NCI-H2196 treated with DMSO at 0.1 percent for 48 hours (cell line): ENCODE data around the gene ZNF652.
"Not testable (repeated sequence)": the region's sequence is repeated elsewhere in the genome, so short reads cannot be mapped to it uniquely, and the experiment has no call there.

Experiments used
- DNase-seq: peaks from one replicate; lab custom pipeline; 2025; ENCODE audit not compliant: unreplicated experiment; lab: John Stamatoyannopoulos, UW

Gene ZNF652

DNA sequence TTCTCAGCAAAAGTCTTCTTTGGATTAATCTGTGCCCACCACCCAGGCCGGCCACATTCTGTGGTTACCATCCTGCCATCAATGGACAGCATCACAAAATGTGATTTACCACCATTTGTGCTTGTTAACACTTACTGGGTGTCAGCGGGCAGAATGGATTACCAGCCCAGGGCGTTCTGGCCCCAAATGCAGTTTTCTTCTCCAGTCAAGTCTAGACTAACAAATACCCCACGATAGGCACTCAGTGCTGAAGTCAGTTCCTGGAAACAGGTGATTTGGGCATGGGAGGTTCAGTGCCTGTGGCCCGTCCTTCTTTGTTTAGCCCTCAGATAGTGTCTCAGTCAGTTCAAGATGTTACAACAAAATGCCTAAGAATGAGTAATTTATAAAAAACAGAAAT is 92.7 kb downstream of the ZNF652 start:
- no peak for DNase-seq

DNA sequence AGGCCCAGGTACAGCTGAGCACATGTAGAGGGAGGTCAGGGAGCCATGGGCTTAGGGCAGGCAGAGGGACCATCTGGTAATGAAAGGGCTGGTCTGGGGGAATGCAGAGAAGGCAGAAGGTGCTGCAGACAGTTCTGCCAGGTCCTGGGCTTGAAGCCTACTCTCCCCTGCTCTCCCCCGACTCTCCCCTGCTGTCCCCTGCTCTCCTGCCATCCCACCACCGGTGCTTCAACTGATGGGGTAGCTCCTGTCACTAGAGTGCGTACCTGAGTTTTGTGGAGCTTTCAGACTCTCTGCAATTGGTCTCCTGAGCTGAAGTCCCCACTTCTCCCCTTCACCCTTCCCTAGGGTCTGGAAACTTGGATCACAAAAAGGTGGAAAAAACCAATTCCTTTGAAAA is 94.1 kb downstream of the ZNF652 start:
- no peak for DNase-seq

GRCh38 chr17:49266233-49266632 is 95.8 kb downstream of the ZNF652 start:
- DNase-seq, result no peak

DNA sequence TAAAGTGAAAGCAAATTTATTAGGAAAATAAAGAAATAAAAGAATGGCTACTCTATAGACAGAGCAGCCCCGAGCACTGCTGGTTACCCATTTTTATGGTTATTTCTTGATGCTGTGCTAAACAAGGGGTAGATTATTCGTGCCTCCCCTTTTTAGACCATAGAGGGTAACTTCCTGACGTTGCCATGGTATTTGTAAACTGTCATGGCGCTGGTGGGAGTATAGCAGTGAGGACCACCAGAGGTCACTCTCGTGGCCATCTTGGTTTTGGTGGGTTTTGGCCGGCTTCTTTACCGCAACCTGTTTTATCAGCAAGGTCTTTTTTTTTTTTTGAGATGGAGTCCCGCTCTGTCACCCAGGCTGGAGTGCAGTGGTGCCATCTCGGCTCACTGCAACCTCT is 100.5 kb downstream of the ZNF652 start:
- not testable (repeated sequence) for DNase-seq

DNA sequence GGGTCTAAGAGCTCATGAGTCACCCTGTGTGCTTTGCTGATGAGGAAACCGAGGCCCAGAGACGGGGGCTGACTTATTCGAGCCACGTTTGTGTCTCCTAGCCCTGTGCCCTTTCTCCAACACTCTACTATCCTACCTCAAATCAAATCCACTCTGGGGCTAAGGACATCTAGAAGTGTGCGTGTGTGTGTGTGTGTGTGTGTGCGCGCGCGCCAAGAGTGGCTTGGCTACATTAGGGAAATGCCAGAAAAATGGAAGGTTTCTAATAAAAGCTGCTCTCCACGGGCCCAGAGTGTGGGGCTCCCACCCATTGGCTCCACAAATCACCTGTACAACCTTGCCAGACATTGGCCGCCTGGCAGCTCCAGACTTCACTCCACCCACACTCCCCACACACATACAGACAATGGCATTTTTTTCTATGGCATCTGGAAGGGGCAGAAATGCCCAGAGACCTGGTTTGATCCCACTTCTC is 101.2 kb downstream of the ZNF652 start:
- no peak for DNase-seq

GRCh38 chr17:49260011-49260816 is 101.8 kb downstream of the ZNF652 start:
- no peak for DNase-seq

GRCh38 chr17:49259663-49260010 is 102.4 kb downstream of the ZNF652 start:
- DNase-seq, result no peak

DNA sequence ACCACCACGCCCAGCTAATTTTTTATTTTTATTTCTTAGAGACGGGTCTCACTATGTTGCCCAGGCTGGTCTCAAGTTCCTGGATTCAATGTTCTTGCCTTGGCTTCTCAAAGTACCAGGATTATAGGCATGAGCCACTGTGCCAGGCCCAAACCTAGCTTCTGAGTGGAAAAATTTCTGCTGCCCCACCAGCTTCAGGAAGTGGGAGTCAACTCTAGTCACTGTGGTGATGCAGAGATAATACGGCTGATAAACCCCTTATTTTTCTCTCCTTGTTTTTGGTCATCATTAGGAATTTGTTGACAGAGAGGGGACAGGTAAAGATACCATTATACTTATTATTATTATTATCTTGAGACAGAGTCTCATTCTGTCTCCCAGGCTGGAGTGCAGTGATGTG is 103.7 kb downstream of the ZNF652 start:
- no peak for DNase-seq

- DNase-seq, result no peak
Measured at GRCh38 chr17:49255125-49255524, 106.9 kb downstream of the ZNF652 start.

DNA sequence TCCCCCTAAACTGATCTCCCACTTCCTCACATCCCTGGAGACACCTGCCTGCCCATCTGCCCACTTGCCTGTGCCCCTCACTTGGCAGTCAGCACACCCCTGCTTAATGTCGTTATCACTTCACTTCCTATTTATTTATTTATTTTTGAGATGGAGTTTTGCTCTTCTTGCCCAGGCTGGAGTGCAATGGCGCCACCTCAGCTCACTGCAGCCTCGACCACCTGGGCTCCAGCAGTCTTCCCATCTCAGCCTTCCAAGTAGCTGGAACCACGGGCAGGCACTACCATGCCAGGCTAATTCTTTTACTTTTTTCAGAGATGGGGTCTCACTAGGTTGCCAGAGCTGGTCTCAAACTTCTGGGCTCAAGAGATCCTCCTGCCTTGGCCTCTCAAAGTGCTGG is 108.0 kb downstream of the ZNF652 start:
- DNase-seq, result no peak

DNA sequence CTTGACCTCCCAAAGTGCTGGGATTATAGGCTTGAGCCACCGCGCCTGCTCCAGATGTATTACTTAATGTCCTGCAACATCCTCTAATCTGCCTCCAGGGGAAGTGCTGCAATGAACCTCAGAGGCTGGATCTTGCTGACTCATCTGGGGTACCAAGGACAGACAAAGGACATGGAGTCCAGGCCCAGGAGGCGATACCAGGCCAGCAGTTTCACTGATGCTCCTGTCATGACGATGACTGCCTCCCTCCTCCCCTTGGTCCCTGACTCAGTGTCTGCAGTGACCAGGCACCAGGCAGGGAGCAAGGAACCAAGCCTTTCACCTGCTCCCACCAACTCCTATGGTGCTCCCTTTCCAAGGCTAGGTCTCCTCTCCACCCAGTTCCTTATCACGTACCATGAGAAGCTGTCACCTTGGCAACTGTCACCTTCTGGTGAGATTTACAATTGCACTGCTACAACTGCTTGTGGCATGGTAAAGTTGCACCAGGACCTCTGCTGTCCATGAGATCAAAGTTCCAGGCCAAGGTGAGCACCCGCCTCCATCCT is 109.8 kb downstream of the ZNF652 start:
- no peak for DNase-seq

DNA sequence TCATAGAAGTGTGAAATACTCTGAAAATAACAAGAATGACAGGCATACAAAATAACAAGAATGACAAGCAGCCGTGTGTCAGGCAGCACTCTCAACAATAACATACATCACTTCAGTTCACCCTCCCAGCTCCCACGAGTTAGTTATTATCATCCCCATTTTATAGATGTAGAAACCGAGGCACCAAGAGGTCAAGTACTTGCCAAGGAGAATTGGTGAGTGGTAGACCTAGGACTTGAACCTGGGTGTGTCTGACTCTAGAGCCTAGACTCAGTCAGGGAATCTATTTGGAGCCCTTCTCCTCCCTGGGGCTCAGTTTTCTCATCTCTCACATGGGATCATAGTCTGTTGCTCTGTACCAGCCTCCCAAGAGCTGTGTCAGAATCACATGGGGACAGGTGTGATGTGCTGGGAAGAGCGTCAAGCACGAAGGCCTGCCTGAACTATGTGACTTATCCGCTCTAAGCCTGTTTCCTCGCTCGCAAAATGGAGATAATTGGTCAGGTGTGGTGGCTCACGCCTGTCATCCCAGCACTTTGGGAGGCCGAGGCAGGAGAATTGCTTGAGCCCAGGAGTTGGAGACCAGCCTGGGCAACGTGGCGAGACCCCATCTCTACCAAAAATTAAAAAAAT is 112.0 kb downstream of the ZNF652 start:
- no peak for DNase-seq

GRCh38 chr17:49249292-49249794 is 112.7 kb downstream of the ZNF652 start:
- no peak for DNase-seq

GRCh38 chr17:49247944-49248343 is 114.1 kb downstream of the ZNF652 start:
- no peak for DNase-seq

DNA sequence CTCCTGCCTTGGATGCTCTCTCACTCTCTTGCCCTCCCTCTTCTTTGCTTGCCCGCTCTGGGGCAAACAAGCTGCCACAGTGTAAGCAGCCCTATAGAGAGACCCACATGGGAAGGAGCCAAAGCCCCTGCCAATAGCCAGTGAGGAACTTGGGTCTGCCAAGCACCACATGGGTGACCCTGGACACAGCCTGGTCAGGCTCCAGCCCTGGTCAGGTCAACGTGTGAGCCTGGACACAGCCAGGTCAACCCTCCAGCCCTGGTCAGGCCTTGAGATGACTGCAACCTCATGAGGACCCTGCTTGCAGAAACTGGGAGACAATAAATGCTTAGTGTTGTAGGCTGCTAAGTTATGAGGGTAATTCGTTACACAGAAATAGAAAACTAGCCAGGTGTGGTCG is 117.2 kb downstream of the ZNF652 start:
- no peak for DNase-seq
